Endothelial cell of umbilical vein (primary cell): ENCODE data around the gene KRCC1. TPM values are rescaled to one million over a fixed set of nuclear protein-coding genes. Genes with fewer than 3 reads are reported as not detected.

Experiments
- BruUV-seq: library from RNA; stranded (reverse); fragments of 400-500 nt; replicated peaks from 2 replicates; lab custom pipeline; 2021; lab: Mats Ljungman, UMichigan
- CTCF ChIA-PET: fragments of 300-600, 350-600 bp; sonication (Branson Sonifier 250); formaldehyde crosslinking; loops from one replicate; lab custom pipeline; 2021; ENCODE audit warnings: antibody characterized with exemption, inconsistent platforms; lab: Charles Lee
- POLR2A ChIA-PET: fragments of 300-600, 350-600 bp; sonication (Branson Sonifier 250); formaldehyde crosslinking; loops from one replicate; lab custom pipeline; 2021; ENCODE audit warnings: antibody characterized with exemption, inconsistent platforms; lab: Charles Lee
- DNase-seq: peaks from one replicate; pipeline ENCODE4 v3.0.0-alpha.2; 2011; ENCODE audit warnings: low read depth, low spot score
- FAIRE-seq: peaks from 2 replicates; lab custom pipeline; 2011; peaks lifted over from hg19 to GRCh38; lab: Jason Lieb, UNC
- H2AFZ ChIP-seq: 2 replicates; pipeline ENCODE4 v1.6.0; 2012; ENCODE audit warnings: low read depth, low read length, control low read depth, inconsistent platforms
- H3K27ac ChIP-seq: 2 replicates; pipeline ENCODE4 v1.5.1; 2011; ENCODE audit warnings: low read depth, mild to moderate bottlenecking, control low read depth, low read length, moderate library complexity; ENCODE audit not compliant: insufficient read depth
- H3K27me3 ChIP-seq, 2 experiments: 2 replicates each; pipeline versions ENCODE4 v1.6.0 to v1.6.1; 2011; ENCODE audit warnings: low read length in 2 of 2, mixed read lengths in 1 of 2; ENCODE audit not compliant: control insufficient read depth in 2 of 2, insufficient read depth in 2 of 2
- H3K36me3 ChIP-seq, 2 experiments: 2 replicates in 1 of 2; 3 replicates in 1 of 2; pipeline ENCODE4 v1.5.1; 2011; ENCODE audit warnings: low read length in 2 of 2, mild to moderate bottlenecking in 1 of 2, moderate library complexity in 1 of 2; ENCODE audit not compliant: control insufficient read depth in 2 of 2, insufficient read depth in 2 of 2; ENCODE audit errors: extremely low read depth in 1 of 2
- H3K4me1 ChIP-seq: 3 replicates; pipeline ENCODE4 v1.5.1; 2011; ENCODE audit warnings: mild to moderate bottlenecking, low read length; ENCODE audit not compliant: control insufficient read depth, insufficient read depth; ENCODE audit errors: extremely low read depth
- H3K4me2 ChIP-seq: 2 replicates; pipeline ENCODE4 v1.6.1; 2011; ENCODE audit warnings: low read length, control low read depth, mixed read lengths; ENCODE audit not compliant: insufficient read depth
- H3K4me3 ChIP-seq, 3 experiments: fragments of 200-600 bp in 1 of 3; sonication (generic), shearing (Covaris generic) in 1 of 3; replicated peaks in 1 of 3; 2 replicates each; pipeline ENCODE4 v1.5.1; 2011 to 2016; ENCODE audit warnings: control low read depth in 3 of 3, low read length in 3 of 3, mild to moderate bottlenecking in 2 of 3, inconsistent platforms in 1 of 3, low read depth in 1 of 3, moderate library complexity in 1 of 3; ENCODE audit not compliant: insufficient read depth in 1 of 3
- H3K79me2 ChIP-seq: 2 replicates; pipeline ENCODE4 v1.6.0; 2012; ENCODE audit warnings: low read length, inconsistent platforms; ENCODE audit not compliant: control insufficient read depth, insufficient read depth
- H3K9ac ChIP-seq: replicated peaks from 2 replicates; pipeline ENCODE3; 2011; ENCODE audit warnings: low read length, control low read depth; ENCODE audit not compliant: insufficient read depth; ENCODE audit errors: extremely low read depth
- H3K9me1 ChIP-seq: replicated peaks from 3 replicates; pipeline ENCODE4 v1.6.0; 2011; ENCODE audit warnings: mild to moderate bottlenecking, low read length; ENCODE audit not compliant: control insufficient read depth, insufficient read depth; ENCODE audit errors: extremely low read depth
- H3K9me3 ChIP-seq: replicated peaks from 2 replicates; pipeline ENCODE4 v1.5.1; 2012; ENCODE audit warnings: low read length, inconsistent platforms; ENCODE audit not compliant: control insufficient read depth, insufficient read depth
- H4K20me1 ChIP-seq: replicated peaks from 2 replicates; pipeline ENCODE3; 2011; ENCODE audit warnings: mild to moderate bottlenecking, low read length; ENCODE audit not compliant: control insufficient read depth, insufficient read depth; ENCODE audit errors: extremely low read depth
- CTCF ChIP-seq, 2 donors: IDR thresholded peaks; 1 replicate in 1 of 2; 2 replicates in 1 of 2; pipeline ENCODE4 v1.5.1; 2011; ENCODE audit warnings: low read length in 2 of 2, mild to moderate bottlenecking in 2 of 2, moderate library complexity in 2 of 2, control low read depth in 1 of 2, inconsistent platforms in 1 of 2, low read depth in 1 of 2; ENCODE audit not compliant: insufficient read depth in 1 of 2; ENCODE audit errors: extremely low read depth in 1 of 2
- EZH2 ChIP-seq: IDR thresholded peaks from 2 replicates; pipeline ENCODE4 v1.6.1; 2012; ENCODE audit warnings: borderline replicate concordance, low read depth, mild to moderate bottlenecking, moderate library complexity, low read length, inconsistent platforms; ENCODE audit not compliant: severe bottlenecking
- FOS ChIP-seq: IDR thresholded peaks from 2 replicates; pipeline ENCODE4 v1.6.1; 2011; ENCODE audit warnings: mild to moderate bottlenecking, low read length, moderate library complexity, borderline replicate concordance; ENCODE audit not compliant: insufficient read depth
- GATA2 ChIP-seq: IDR thresholded peaks from 2 replicates; pipeline ENCODE4 v1.7.0; 2011; ENCODE audit warnings: low read depth, mild to moderate bottlenecking, moderate library complexity, mixed read lengths, low read length; ENCODE audit not compliant: insufficient read length, insufficient read depth
- JUN ChIP-seq: IDR thresholded peaks from 2 replicates; pipeline ENCODE4 v1.6.1; 2011; ENCODE audit warnings: borderline replicate concordance, low read depth; ENCODE audit not compliant: insufficient read length, insufficient read depth
- MAX ChIP-seq: IDR thresholded peaks from 2 replicates; pipeline ENCODE4 v1.6.1; 2011; ENCODE audit not compliant: insufficient read depth, insufficient read length
- POLR2A ChIP-seq: IDR thresholded peaks from 2 replicates; pipeline ENCODE4 v1.6.1; 2012; ENCODE audit warnings: low read depth, mild to moderate bottlenecking, control low read depth, low read length
- POLR2AphosphoS5 ChIP-seq: IDR thresholded peaks from 2 replicates; pipeline ENCODE4 v1.6.1; 2012; ENCODE audit warnings: low read depth, mild to moderate bottlenecking, control low read depth, low read length, moderate library complexity; ENCODE audit not compliant: insufficient read depth
- dilution Hi-C: fragments of 300-500 bp; cut with MboI; formaldehyde crosslinking; loops from one replicate; pipeline ENCODE4 v1.15.0; 2019; ENCODE audit warnings: low sequenced_read_pairs; ENCODE audit not compliant: extremely low pct_ligation_motif_present
- intact Hi-C: fragments of 100-400 bp; cut with micrococcal nuclease; formaldehyde crosslinking; loops from one replicate; pipeline ENCODE4 v1.10.0; 2022
- polyA plus RNA-seq, 4 experiments: library from polyadenylated mRNA; depleted of rRNA in 3 of 4; stranded (reverse) in 3 of 4; unstranded in 1 of 4; fragments of >200 nt; gene quantifications; 2 replicates each; pipeline versions ENCODE4 v1.2.1 to v1.2.3, GENCODE V29; 2011 to 2012; ENCODE audit warnings: missing spikeins in 1 of 4
- total RNA-seq: library from RNA; stranded (reverse); gene quantifications from 2 replicates; pipeline ENCODE4 v1.2.3, GENCODE V29; 2021

Gene KRCC1
- total and polyA plus RNA-seq, 2 donors (not counting 3 experiments of a cell fraction or from before 2014, with no cell fraction given): 7.4 to 15.0 TPM

- POLR2A ChIA-PET: no interaction called here
- intact Hi-C loops: no loop called here
Observed at GRCh38 chr2:88067598-88067997, 12.0 kb upstream of the KRCC1 start, which contains the start of gene SMYD1. Gene SMYD1, plus strand, starts transcription at chr2:88067825. Its CDS starts 40 bp downstream, at chr2:88067865.

More at GRCh38 chr2:88067598-88067997, 12.0 kb upstream of the KRCC1 start, which contains the start of gene SMYD1:
- Histone ChIP-seq H3K4me3 (no peak within 1 kb of the TSS), H3K4me2 (no peak within 1 kb of the TSS), H4K20me1 (no peaks in the 10 kb centered on the region), H3K27ac (no peak within 1 kb of the TSS), H3K4me1 (no peaks in the 10 kb centered on the region), H3K79me2 (no peaks in the 10 kb centered on the region), H3K9me3 (no peaks in the 10 kb centered on the region), H3K36me3 (no peaks in the 10 kb centered on the region), H2AFZ (no peak within 1 kb of the TSS), H3K9ac (no peak within 1 kb of the TSS), H3K9me1 (no peaks in the 10 kb centered on the region), H3K27me3 (peaks cover 4 to 5% of the 10 kb centered on the region in 2 experiments)
- CTCF ChIA-PET: interaction anchor here (1.2 kb wide), 1 partner anchor 11 kb away, joined by 5 read pairs; no protein-coding TSS in a partner anchor
- no peak for FAIRE-seq
- DNase-seq: no peak
- dilution Hi-C loops: no loop called here
- no TSS peak for BruUV-seq
- TF ChIP-seq POLR2AphosphoS5 (no peak), FOS (no peak), EZH2 (no peak), GATA2 (no peak), JUN (no peak), MAX (no peak), CTCF (IDR thresholded peaks at IDR 0.05; ENCODE audit: extremely low read depth in 1 of 2, insufficient read depth in 1 of 2, low read depth in 1 of 2, low read length in 2 of 2) (no peak), POLR2A (no peak)
